ENCODE data around the gene TMA7B. TPM values are rescaled to one million over a fixed set of nuclear protein-coding genes. Genes with fewer than 3 reads are reported as not detected.

The TMA7B gene
- total RNA-seq, 1 donor from 2014 or later = not detected

Other genes with a start within 250 kb of the TMA7B start
- gene ENTHD1, start 66.6 kb upstream of the TMA7B start, total RNA-seq = not detected
- gene GRAP2, start 59.3 kb upstream of the TMA7B start, total RNA-seq = 1.2 TPM
- 5.2 TPM for gene FAM83F, start 34.6 kb downstream of the TMA7B start, total RNA-seq
- gene TNRC6B, start 217.5 kb downstream of the TMA7B start, total RNA-seq = 49.3 TPM